HEK293T (cell line): Measurements from ENCODE around the gene RPRD1B.

ENCODE experiments used
- CTCF ChIA-PET: fragments of 350-600 bp; formaldehyde crosslinking; extraction: SDS; loops from one replicate; lab custom pipeline; 2021; ENCODE audit warnings: antibody characterized with exemption, inconsistent platforms; lab: Yijun Ruan, JAX
- POLR2A ChIA-PET: fragments of 350-600 bp; formaldehyde crosslinking; extraction: SDS; loops from one replicate; lab custom pipeline; 2020; ENCODE audit warnings: antibody characterized with exemption, inconsistent platforms; lab: Yijun Ruan, JAX
- DNase-seq: peaks from one replicate; pipeline ENCODE4 v3.0.0; 2012; ENCODE audit warnings: mixed read lengths; ENCODE audit errors: extremely low spot score
- ARNT ChIP-seq: fragments of 450-650 bp; IDR thresholded peaks from 2 replicates; pipeline ENCODE4 v1.6.1; 2017; ENCODE audit warnings: mild to moderate bottlenecking
- BHLHE40 ChIP-seq: fragments of 450-650 bp; IDR thresholded peaks from 2 replicates; pipeline ENCODE4 v1.6.1; 2016; ENCODE audit warnings: mild to moderate bottlenecking, moderate library complexity, borderline replicate concordance
- CTBP1 ChIP-seq: fragments of 450-650 bp; IDR thresholded peaks from 2 replicates; pipeline ENCODE4 v1.6.1; 2016; ENCODE audit warnings: borderline replicate concordance
- ELF4 ChIP-seq: fragments of 450-650 bp; IDR thresholded peaks from 2 replicates; pipeline ENCODE4 v1.6.1; 2017; ENCODE audit warnings: antibody characterized with exemption
- FOXA1 ChIP-seq: fragments of 450-650 bp; IDR thresholded peaks from 2 replicates; pipeline ENCODE4 v1.6.1; 2016; ENCODE audit warnings: mild to moderate bottlenecking
- FOXK2 ChIP-seq: fragments of 450-650 bp; IDR thresholded peaks from 2 replicates; pipeline ENCODE4 v1.6.1; 2016; ENCODE audit warnings: mild to moderate bottlenecking
- FOXM1 ChIP-seq: fragments of 450-650 bp; IDR thresholded peaks from 2 replicates; pipeline ENCODE4 v1.6.1; 2017; ENCODE audit warnings: mild to moderate bottlenecking, borderline replicate concordance
- HDGF ChIP-seq: fragments of 450-650 bp; IDR thresholded peaks from 2 replicates; pipeline ENCODE4 v1.6.1; 2017; ENCODE audit warnings: antibody characterized with exemption, borderline replicate concordance
- L3MBTL2 ChIP-seq: fragments of 450-650 bp; conservative IDR thresholded peaks from 2 replicates; pipeline ENCODE4 v1.6.1; 2016; ENCODE audit warnings: mild to moderate bottlenecking
- LEF1 ChIP-seq: fragments of 450-650 bp; IDR thresholded peaks from 2 replicates; pipeline ENCODE4 v1.6.1; 2017; ENCODE audit warnings: mild to moderate bottlenecking, borderline replicate concordance
- NFRKB ChIP-seq: fragments of 450-650 bp; IDR thresholded peaks from 2 replicates; pipeline ENCODE4 v1.6.1; 2016; ENCODE audit warnings: mild to moderate bottlenecking, moderate library complexity
- PKNOX1 ChIP-seq: fragments of 450-650 bp; IDR thresholded peaks from 2 replicates; pipeline ENCODE4 v1.6.1; 2016
- SP1 ChIP-seq: fragments of 450-650 bp; IDR thresholded peaks from 2 replicates; pipeline ENCODE4 v1.6.1; 2017
- SUZ12 ChIP-seq: fragments of 450-650 bp; IDR thresholded peaks from 2 replicates; pipeline ENCODE4 v1.6.1; 2016; ENCODE audit warnings: mild to moderate bottlenecking
- TARDBP ChIP-seq: fragments of 450-650 bp; IDR thresholded peaks from 2 replicates; pipeline ENCODE4 v1.6.1; 2016
- ZNF384 ChIP-seq: fragments of 450-650 bp; IDR thresholded peaks from 2 replicates; pipeline ENCODE4 v1.6.1; 2016

Gene RPRD1B

GRCh38 chr20:38052870-38053269, 19.3 kb downstream of the RPRD1B start:
- TF ChIP-seq FOXK2, result no peak
- TF ChIP-seq ARNT, result no peak
- TF ChIP-seq NFRKB, result no peak
- TF ChIP-seq SUZ12, result no peak
- no peak for TF ChIP-seq BHLHE40
- TF ChIP-seq CTBP1, result no peak
- no peak for TF ChIP-seq FOXA1
- TF ChIP-seq ELF4, result no peak
- TF ChIP-seq FOXM1, result no peak
- TF ChIP-seq L3MBTL2, result no peak
- TF ChIP-seq LEF1, result no peak
- POLR2A ChIA-PET, result interaction anchor here (0.9 kb wide), 1 partner anchor 20 kb away, joined by 4 read pairs; the partner anchor contains the start of genes RPRD1B and TTI1
- CTCF ChIA-PET, result no interaction called here
- DNase-seq, result no peak

- ChIA-PET CTCF (interaction anchor here (0.6 to 0.8 kb wide), 2 partner anchors 126 to 169 kb away, joined by 4 to 5 read pairs; no protein-coding TSS in a partner anchor), POLR2A (no interaction called here)
- TF ChIP-seq FOXM1 (no peak), BHLHE40 (no peak), SUZ12 (no peak), CTBP1 (no peak), FOXK2 (no peak), L3MBTL2 (no peak), LEF1 (no peak), ARNT (no peak), TARDBP (no peak), FOXA1 (no peak), PKNOX1 (no peak)
- DNase-seq, result no peak
Observed at GRCh38 chr20:38054647-38055046, 21.1 kb downstream of the RPRD1B start.

- no peak for DNase-seq
- ChIA-PET POLR2A (no interaction called here), CTCF (interaction anchor here (0.6 to 0.8 kb wide), 2 partner anchors 126 to 169 kb away, joined by 4 to 5 read pairs; no protein-coding TSS in a partner anchor)
- TF ChIP-seq BHLHE40 (no peak), FOXK2 (no peak), HDGF (no peak), FOXA1 (no peak), SP1 (no peak), ARNT (no peak), PKNOX1 (no peak), ELF4 (no peak), ZNF384 (no peak), NFRKB (no peak), L3MBTL2 (no peak), LEF1 (no peak)
Observed at GRCh38 chr20:38055294-38055693, 21.7 kb downstream of the RPRD1B start.

- POLR2A ChIA-PET, result interaction anchor here (1.0 kb wide), 1 partner anchor 22 kb away, joined by 3 read pairs; the partner anchor contains the start of gene RPRD1B
- no peak for DNase-seq
- no peak for TF ChIP-seq BHLHE40
- no peak for TF ChIP-seq SP1
- no peak for TF ChIP-seq FOXM1
- TF ChIP-seq CTBP1, result no peak
- no peak for TF ChIP-seq ZNF384
- no peak for TF ChIP-seq LEF1
- no peak for TF ChIP-seq TARDBP
- TF ChIP-seq ARNT, result no peak
- no peak for TF ChIP-seq FOXA1
- no peak for TF ChIP-seq L3MBTL2
- no peak for TF ChIP-seq FOXK2
- no peak for TF ChIP-seq ELF4
- no peak for TF ChIP-seq PKNOX1
- TF ChIP-seq SUZ12, result no peak
- TF ChIP-seq NFRKB, result no peak
- no peak for TF ChIP-seq HDGF
- CTCF ChIA-PET, result interaction anchor here (0.6 to 1.9 kb wide), 3 partner anchors 18 to 170 kb away, joined by 3 to 4 read pairs (median 3); no protein-coding TSS in a partner anchor
Observed at GRCh38 chr20:38055848-38056247, 22.3 kb downstream of the RPRD1B start.

GRCh38 chr20:38057351-38057972, 23.9 kb downstream of the RPRD1B start:
- peak; percentile 80 for DNase-seq
- ChIA-PET POLR2A (interaction anchor here (1.0 kb wide), 1 partner anchor 16 kb away, joined by 3 read pairs; no protein-coding TSS in a partner anchor), CTCF (interaction anchor here (0.6 to 1.9 kb wide), 13 partner anchors 11 to 789 kb away, joined by 3 to 14 read pairs (median 4); no protein-coding TSS in a partner anchor)
- TF ChIP-seq CTBP1 (no peak), SP1 (no peak), NFRKB (no peak), FOXM1 (no peak), LEF1 (no peak), ZNF384 (no peak), ELF4 (no peak), HDGF (no peak), FOXK2 (no peak), PKNOX1 (no peak), TARDBP (no peak), ARNT (no peak), SUZ12 (no peak), FOXA1 (no peak), BHLHE40 (no peak), L3MBTL2 (no peak)
